HG02642 (cell line): ENCODE data around the gene SIVA1.

Experiments used
- ATAC-seq: cut with Tn5 transposase; IDR thresholded peaks from one replicate; pipeline ENCODE4 v1.9.1; 2021; ENCODE audit warnings: mild to moderate bottlenecking; ENCODE audit not compliant: unreplicated experiment, poor library complexity

SIVA1 gene

GRCh38 chr14:104794099-104794498, 41.2 kb downstream of the SIVA1 start:
- ATAC-seq, result no peak

GRCh38 chr14:104794631-104794992, 41.7 kb downstream of the SIVA1 start:
- ATAC-seq, result no peak

- peak; percentile 37 for ATAC-seq
Observed at GRCh38 chr14:104794993-104795780, 42.2 kb downstream of the SIVA1 start, which contains the start of gene AKT1. Gene AKT1 (minus strand): TSS chr14:104795748. CDS start chr14:104792643, 3,105 bp downstream.

GRCh38 chr14:104795781-104796686, 43.1 kb downstream of the SIVA1 start:
- ATAC-seq, result peak; percentile 40

- ATAC-seq, result no peak
Observed at GRCh38 chr14:104796687-104797081, 43.7 kb downstream of the SIVA1 start.

- no peak for ATAC-seq
Observed at GRCh38 chr14:104797115-104798044, 44.4 kb downstream of the SIVA1 start.

- no peak for ATAC-seq
Observed at GRCh38 chr14:104798300-104799243, 45.6 kb downstream of the SIVA1 start.

- ATAC-seq, result no peak
Observed at GRCh38 chr14:104799244-104800014, 46.5 kb downstream of the SIVA1 start.

GRCh38 chr14:104800015-104800770, 47.2 kb downstream of the SIVA1 start:
- peak; percentile 57 for ATAC-seq

GRCh38 chr14:104800771-104801519, 48.0 kb downstream of the SIVA1 start, which contains the start of gene ZBTB42:
Gene ZBTB42 (plus strand): TSS chr14:104801101. CDS start chr14:104801198, 97 bp downstream.
- ATAC-seq, result peak; percentile 33

- no peak for ATAC-seq
Observed at GRCh38 chr14:104801520-104802393, 48.8 kb downstream of the SIVA1 start.

GRCh38 chr14:104802394-104803184, 49.6 kb downstream of the SIVA1 start:
- no peak for ATAC-seq

GRCh38 chr14:104803280-104803911, 50.4 kb downstream of the SIVA1 start:
- ATAC-seq, result no peak

GRCh38 chr14:104803912-104804410, 51.0 kb downstream of the SIVA1 start:
- ATAC-seq, result no peak
